Epithelial cell of esophagus (primary cell): Measurements from ENCODE around the gene SHROOM3.

ENCODE experiments used
- DNase-seq: peaks from one replicate; pipeline ENCODE4 v3.0.0; 2010; ENCODE audit warnings: low read depth
- H3K4me3 ChIP-seq: 2 replicates; pipeline ENCODE4 v1.5.1; 2011; ENCODE audit warnings: mild to moderate bottlenecking, low read length, control low read depth
- CTCF ChIP-seq: IDR thresholded peaks from 2 replicates; pipeline ENCODE4 v1.5.1; 2011; ENCODE audit warnings: low read depth, mild to moderate bottlenecking, low read length, control low read depth, inconsistent platforms; ENCODE audit not compliant: insufficient read depth; ENCODE audit errors: missing control alignments

The SHROOM3 gene

GRCh38 chr4:76758290-76758882 is 323.4 kb downstream of the SHROOM3 start:
- DNase-seq: peak; percentile 53

GRCh38 chr4:76758996-76759395 is 324.0 kb downstream of the SHROOM3 start:
- no peak overlapping the region for H3K4me3 ChIP-seq
- TF ChIP-seq CTCF: no peak
- no peak for DNase-seq

More at GRCh38 chr4:76758290-76758882, 323.4 kb downstream of the SHROOM3 start:
- H3K4me3 ChIP-seq: no peak overlapping the region
- TF ChIP-seq CTCF: peak; percentile 78

GRCh38 chr4:76760193-76760592 is 325.2 kb downstream of the SHROOM3 start:
- no peak overlapping the region for H3K4me3 ChIP-seq
- no peak for TF ChIP-seq CTCF
- no peak for DNase-seq

- no peak for TF ChIP-seq CTCF
- H3K4me3 ChIP-seq: no peak overlapping the region
These were observed 327.4 kb downstream of the SHROOM3 start for GRCh38 chr4:76762137-76763130.

GRCh38 chr4:76764251-76764650 is 329.2 kb downstream of the SHROOM3 start:
- H3K4me3 ChIP-seq: no peak overlapping the region
- no peak for TF ChIP-seq CTCF
- DNase-seq: peak; percentile 41

More at GRCh38 chr4:76762137-76763130, 327.4 kb downstream of the SHROOM3 start:
- no peak for DNase-seq

GRCh38 chr4:76765473-76766183 is 330.6 kb downstream of the SHROOM3 start:
- no peak for DNase-seq
- TF ChIP-seq CTCF: no peak
- H3K4me3 ChIP-seq: no peak overlapping the region
